ENCODE data around the gene SERPINA5.

- TF ChIP-seq FOXM1 (IDR thresholded peaks at IDR 0.05; ENCODE audit: borderline replicate concordance) (no peak), FOXA1 (IDR thresholded peaks at IDR 0.05) (no peak), SUZ12 (IDR thresholded peaks at IDR 0.05) (no peak), SP1 (IDR thresholded peaks at IDR 0.05) (no peak), BHLHE40 (IDR thresholded peaks at IDR 0.05; ENCODE audit: borderline replicate concordance) (no peak), ZNF384 (IDR thresholded peaks at IDR 0.05) (no peak), TARDBP (IDR thresholded peaks at IDR 0.05) (no peak), FOXK2 (IDR thresholded peaks at IDR 0.05) (no peak), ELF4 (IDR thresholded peaks at IDR 0.05) (no peak), NFRKB (IDR thresholded peaks at IDR 0.05) (no peak), HDGF (IDR thresholded peaks at IDR 0.05; ENCODE audit: borderline replicate concordance) (no peak), ARNT (IDR thresholded peaks at IDR 0.05) (no peak), CTBP1 (IDR thresholded peaks at IDR 0.05; ENCODE audit: borderline replicate concordance) (no peak), L3MBTL2 (conservative IDR thresholded peaks at IDR 0.05) (no peak)
These were observed 33.5 kb upstream of the SERPINA5 start for GRCh38 chr14:94547726-94548125.

All from HEK293T (cell line).